ENCODE data around the gene LIPN. TPM values are rescaled to one million over a fixed set of nuclear protein-coding genes. Genes with fewer than 3 reads are reported as not detected.

LIPN gene
- total and polyA plus RNA-seq, 4 donors, result 0.30 TPM; not detected in 3

DNA sequence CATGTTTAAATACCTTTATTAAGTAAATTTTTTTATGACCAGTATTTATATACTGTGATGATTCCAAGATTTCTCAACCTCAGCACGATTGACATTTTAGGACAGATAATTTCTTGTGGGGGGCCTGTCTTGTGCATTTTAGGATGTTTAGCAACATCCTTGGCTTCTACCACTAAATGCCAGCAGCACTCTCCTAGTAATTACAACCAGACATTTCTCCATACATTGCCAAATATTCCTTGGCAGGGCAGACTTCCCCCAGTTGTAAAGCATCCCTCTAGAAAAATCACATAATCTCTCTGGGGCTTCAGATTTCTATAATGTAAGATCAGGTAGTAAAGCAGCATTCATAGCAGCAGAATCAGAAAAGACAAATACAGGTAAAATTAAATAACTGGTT lies 34.9 kb downstream of the LIPN start:
- no peak overlapping the region for H3K27ac ChIP-seq (ENCODE audit: low read depth, low read length)
- no peaks in the 10 kb centered on the region for H3K27me3 ChIP-seq (ENCODE audit: control insufficient read depth, insufficient read depth, low read length)
- no peak overlapping the region for H3K4me3 ChIP-seq (ENCODE audit: low read depth, low read length)
- no CpG with 5 or more reads among the region's 1 CpG for WGBS (ENCODE audit: insufficient coverage)
- H3K36me3 ChIP-seq (ENCODE audit: control insufficient read depth, insufficient read depth, low read length), result no peaks in the 10 kb centered on the region
- no peaks in the 10 kb centered on the region for H3K9me3 ChIP-seq (ENCODE audit: control insufficient read depth, insufficient read depth, low read length)
- H3K4me1 ChIP-seq (ENCODE audit: control insufficient read depth, insufficient read depth, low read length), result no peaks in the 10 kb centered on the region
- no peak for DNase-seq (ENCODE audit: low read depth in 4 of 6, low spot score in 6 of 6)

DNA sequence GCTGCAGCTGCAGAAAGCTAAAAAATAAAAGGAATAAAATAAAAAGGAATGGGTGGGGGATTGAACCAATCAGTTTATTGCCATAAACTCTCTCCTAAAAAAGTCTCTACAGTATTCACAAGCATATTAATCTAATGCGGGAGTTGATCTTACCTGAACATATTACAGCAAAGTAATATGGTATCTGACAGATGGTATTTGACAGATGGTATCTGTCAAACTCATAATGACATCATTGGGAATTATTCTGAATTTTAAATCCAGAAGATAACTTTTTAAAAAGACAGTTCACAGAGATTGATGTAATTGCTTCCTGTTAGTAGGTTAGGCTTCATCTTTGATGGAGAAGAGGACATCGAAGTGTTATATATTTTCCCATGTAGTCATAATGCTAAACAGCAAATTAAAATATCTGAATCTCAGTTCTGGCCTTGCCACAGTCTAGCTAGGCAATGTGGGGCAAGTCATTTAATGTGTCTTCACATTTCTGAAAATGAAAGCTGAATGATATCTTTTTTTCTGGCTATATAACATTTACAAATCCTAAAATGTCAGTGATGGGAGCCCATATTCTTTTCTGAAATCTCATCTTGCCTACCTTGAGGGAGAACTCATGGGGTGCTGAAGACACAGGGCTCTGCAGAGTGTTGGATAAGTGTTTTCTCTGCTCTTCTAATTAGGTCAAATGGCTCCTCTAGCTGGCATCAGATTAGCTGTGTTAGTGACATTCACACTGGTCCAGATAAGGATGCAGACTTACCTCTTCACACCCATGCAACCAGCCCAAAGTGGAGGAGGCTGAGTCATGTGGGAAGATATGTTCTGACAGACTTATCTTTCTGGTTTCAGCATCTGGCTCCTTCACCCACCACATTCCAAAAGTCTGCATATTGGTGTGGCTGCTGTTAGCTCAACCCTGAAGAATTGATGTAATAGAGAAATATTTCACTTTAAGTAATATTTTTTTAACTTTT lies 40.6 kb downstream of the LIPN start:
- no peaks in the 10 kb centered on the region for H3K9me3 ChIP-seq (ENCODE audit: control insufficient read depth, insufficient read depth, low read length)
- no peak overlapping the region for H3K27ac ChIP-seq (ENCODE audit: low read depth, low read length)
- no peak overlapping the region for H3K4me3 ChIP-seq (ENCODE audit: low read depth, low read length)
- H3K36me3 ChIP-seq (ENCODE audit: control insufficient read depth, insufficient read depth, low read length), result no peaks in the 10 kb centered on the region
- no peaks in the 10 kb centered on the region for H3K27me3 ChIP-seq (ENCODE audit: control insufficient read depth, insufficient read depth, low read length)
- WGBS (ENCODE audit: insufficient coverage), result no CpG with 5 or more reads among the region's 2 CpGs
- DNase-seq (ENCODE audit: low read depth in 4 of 6, low spot score in 6 of 6), result no peak
- no peaks in the 10 kb centered on the region for H3K4me1 ChIP-seq (ENCODE audit: control insufficient read depth, insufficient read depth, low read length)

DNA sequence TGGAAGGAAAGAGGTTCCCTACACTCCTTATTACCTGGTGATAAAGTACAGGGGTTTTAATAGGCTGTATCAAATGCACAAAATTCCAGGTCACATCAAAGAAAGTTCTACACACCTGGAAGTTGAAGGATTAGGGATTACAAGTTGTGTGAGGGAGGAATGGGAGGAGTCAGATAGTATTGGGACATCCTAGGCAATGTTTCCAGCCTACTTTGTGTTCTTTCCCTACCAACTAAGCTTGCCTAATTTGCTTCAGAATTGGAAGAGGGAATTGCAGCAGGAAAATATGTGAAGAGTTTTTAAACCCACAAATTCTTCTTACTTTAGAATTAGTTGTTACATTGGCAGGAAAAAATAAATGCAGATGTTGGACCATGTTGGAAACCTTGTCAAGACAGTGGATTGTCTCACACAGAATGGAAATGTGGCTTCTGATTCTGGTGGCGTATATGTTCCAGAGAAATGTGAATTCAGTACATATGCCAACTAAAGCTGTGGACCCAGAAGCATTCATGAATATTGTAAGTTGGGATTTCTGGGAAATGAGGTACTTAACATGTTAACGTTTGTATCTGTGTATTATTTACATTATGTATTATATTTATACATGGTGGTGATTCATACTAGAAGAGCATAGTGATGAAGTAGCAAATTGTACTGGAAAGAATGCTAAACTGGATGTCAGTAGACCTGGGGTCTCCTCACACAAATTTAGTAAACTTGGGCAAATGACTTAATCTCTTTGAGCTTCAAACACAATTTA lies 42.9 kb downstream of the LIPN start, which contains the start of gene LIPM:
TSS of gene LIPM (plus strand) at position 208 of the 763 bp plus-strand sequence. CDS start at position 375, 167 bp downstream.
- no peaks in the 10 kb centered on the region for H3K9me3 ChIP-seq (ENCODE audit: control insufficient read depth, insufficient read depth, low read length)
- H3K27me3 ChIP-seq (ENCODE audit: control insufficient read depth, insufficient read depth, low read length), result no peaks in the 10 kb centered on the region
- H3K27ac ChIP-seq (ENCODE audit: low read depth, low read length), result no peak within 1 kb of the TSS
- 80% methylated on average over 1 of the region's 2 CpGs for WGBS (ENCODE audit: insufficient coverage)
- no peak for DNase-seq (ENCODE audit: low read depth in 4 of 6, low spot score in 6 of 6)
- H3K4me1 ChIP-seq (ENCODE audit: control insufficient read depth, insufficient read depth, low read length), result no peaks in the 10 kb centered on the region
- H3K36me3 ChIP-seq (ENCODE audit: control insufficient read depth, insufficient read depth, low read length), result no peaks in the 10 kb centered on the region
- H3K4me3 ChIP-seq (ENCODE audit: low read depth, low read length), result no peak within 1 kb of the TSS

DNA sequence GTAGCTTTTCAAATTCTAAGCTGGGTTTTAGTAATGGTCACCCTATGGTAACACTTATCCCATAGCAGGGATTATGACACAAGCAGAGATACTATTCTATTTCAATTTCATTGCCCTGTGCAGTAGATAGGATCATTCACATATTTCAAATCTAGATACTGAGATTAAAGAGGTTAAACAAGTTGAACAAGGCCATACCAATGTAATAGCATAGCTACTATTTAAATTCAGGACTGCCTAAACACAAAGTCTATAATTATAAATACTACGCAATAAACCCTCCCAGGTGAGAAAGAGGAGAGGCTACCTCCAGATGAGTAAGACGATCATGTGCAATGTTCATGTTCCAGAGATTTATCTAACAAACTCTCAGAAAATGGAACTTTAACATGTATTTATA lies 43.8 kb downstream of the LIPN start:
- no CpG with 5 or more reads among the region's 2 CpGs for WGBS (ENCODE audit: insufficient coverage)
- Histone ChIP-seq H3K27ac (ENCODE audit: low read depth, low read length) (no peak overlapping the region), H3K4me3 (ENCODE audit: low read depth, low read length) (no peak overlapping the region), H3K27me3 (ENCODE audit: control insufficient read depth, insufficient read depth, low read length) (no peaks in the 10 kb centered on the region), H3K4me1 (ENCODE audit: control insufficient read depth, insufficient read depth, low read length) (no peaks in the 10 kb centered on the region), H3K36me3 (ENCODE audit: control insufficient read depth, insufficient read depth, low read length) (no peaks in the 10 kb centered on the region), H3K9me3 (ENCODE audit: control insufficient read depth, insufficient read depth, low read length) (no peaks in the 10 kb centered on the region)
- DNase-seq (ENCODE audit: low read depth in 4 of 6, low spot score in 6 of 6), result no peak

DNA sequence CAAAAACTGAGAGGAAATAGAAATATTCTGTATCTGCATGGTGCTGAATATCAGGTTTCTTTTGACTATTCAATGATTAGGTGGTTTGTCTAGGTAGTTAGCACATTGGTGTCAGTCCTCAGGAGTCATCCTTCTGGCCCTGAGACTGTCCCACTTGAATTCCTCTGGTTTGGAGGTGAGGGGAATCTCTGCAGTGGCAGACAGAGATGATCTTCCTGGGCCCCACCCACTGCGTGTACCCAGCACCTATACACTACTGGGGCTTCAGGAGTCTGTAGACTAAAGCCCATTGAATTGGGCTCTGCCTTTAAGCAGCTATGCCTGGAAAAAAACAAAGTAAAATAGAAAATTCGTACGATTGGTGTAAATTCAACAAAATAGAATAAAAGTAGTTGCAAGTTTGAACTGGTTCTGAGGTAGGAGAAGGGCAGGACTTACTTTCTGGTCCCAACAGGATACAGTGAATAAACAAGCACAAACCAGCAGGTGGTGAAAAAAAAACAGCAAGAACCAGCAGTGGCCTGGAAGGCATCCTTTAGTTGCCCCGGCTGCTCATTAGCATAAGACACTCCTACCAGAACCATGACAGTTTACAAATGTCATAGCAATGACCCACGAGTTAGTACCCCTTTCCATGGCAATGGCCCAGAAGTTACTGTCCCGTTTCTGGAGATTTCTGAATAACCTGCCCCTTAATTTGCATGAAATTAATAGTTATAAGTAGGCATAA lies 44.4 kb downstream of the LIPN start:
- Histone ChIP-seq H3K4me1 (ENCODE audit: control insufficient read depth, insufficient read depth, low read length) (no peaks in the 10 kb centered on the region), H3K36me3 (ENCODE audit: control insufficient read depth, insufficient read depth, low read length) (no peaks in the 10 kb centered on the region), H3K27ac (ENCODE audit: low read depth, low read length) (no peak overlapping the region), H3K9me3 (ENCODE audit: control insufficient read depth, insufficient read depth, low read length) (no peaks in the 10 kb centered on the region), H3K4me3 (ENCODE audit: low read depth, low read length) (no peak overlapping the region), H3K27me3 (ENCODE audit: control insufficient read depth, insufficient read depth, low read length) (no peaks in the 10 kb centered on the region)
- DNase-seq (ENCODE audit: low read depth in 4 of 6, low spot score in 6 of 6), result no peak
- WGBS (ENCODE audit: insufficient coverage), result 44% methylated on average over 3 of the region's 6 CpGs

DNA sequence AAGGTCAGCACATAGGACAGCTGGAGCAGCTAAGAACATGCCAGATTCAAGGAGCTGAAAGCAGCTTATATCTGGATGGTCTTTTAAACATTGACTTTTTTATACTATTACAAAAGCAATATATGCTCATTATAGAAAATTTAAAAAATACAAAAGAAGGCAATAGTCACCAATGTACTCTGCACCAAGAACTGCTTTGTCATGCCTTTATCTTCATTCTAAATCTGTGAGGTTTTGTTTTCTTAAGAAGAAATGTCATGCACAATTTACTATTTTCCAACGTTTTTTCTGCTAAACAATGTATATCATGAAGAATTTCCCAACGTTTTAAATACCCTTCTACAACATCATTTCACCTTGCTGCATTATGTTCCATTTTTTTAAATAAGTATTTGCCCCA lies 45.5 kb downstream of the LIPN start:
- Histone ChIP-seq H3K4me1 (ENCODE audit: control insufficient read depth, insufficient read depth, low read length) (no peaks in the 10 kb centered on the region), H3K9me3 (ENCODE audit: control insufficient read depth, insufficient read depth, low read length) (no peaks in the 10 kb centered on the region), H3K27ac (ENCODE audit: low read depth, low read length) (no peak overlapping the region), H3K4me3 (ENCODE audit: low read depth, low read length) (no peak overlapping the region), H3K27me3 (ENCODE audit: control insufficient read depth, insufficient read depth, low read length) (no peaks in the 10 kb centered on the region), H3K36me3 (ENCODE audit: control insufficient read depth, insufficient read depth, low read length) (no peaks in the 10 kb centered on the region)
- no CpG with 5 or more reads among the region's 2 CpGs for WGBS (ENCODE audit: insufficient coverage)
- DNase-seq (ENCODE audit: low read depth in 4 of 6, low spot score in 6 of 6), result no peak

DNA sequence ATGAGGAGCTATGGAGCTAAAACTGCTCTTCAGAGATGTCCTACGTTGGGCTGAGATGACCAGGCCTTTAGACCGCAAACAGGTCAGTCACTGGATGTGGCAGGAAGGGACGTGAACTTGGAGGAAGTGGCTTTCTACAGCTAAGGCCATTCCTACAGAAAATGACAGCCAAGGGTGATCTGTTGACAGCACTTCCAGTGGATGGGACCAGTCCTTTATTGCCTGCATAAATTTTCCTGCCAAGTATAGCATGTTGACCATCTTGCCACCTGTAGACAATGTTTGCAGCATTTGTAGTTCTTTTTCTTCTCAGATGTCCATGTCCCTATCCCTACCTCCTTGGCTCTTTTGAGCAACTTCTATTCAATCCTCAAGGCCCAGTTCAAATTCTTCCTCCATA lies 46.1 kb downstream of the LIPN start:
- WGBS (ENCODE audit: insufficient coverage), result 97% methylated on average over 3 of the region's 3 CpGs
- H3K4me3 ChIP-seq (ENCODE audit: low read depth, low read length), result no peak overlapping the region
- H3K9me3 ChIP-seq (ENCODE audit: control insufficient read depth, insufficient read depth, low read length), result no peaks in the 10 kb centered on the region
- H3K36me3 ChIP-seq (ENCODE audit: control insufficient read depth, insufficient read depth, low read length), result no peaks in the 10 kb centered on the region
- no peak overlapping the region for H3K27ac ChIP-seq (ENCODE audit: low read depth, low read length)
- H3K4me1 ChIP-seq (ENCODE audit: control insufficient read depth, insufficient read depth, low read length), result no peaks in the 10 kb centered on the region
- no peak for DNase-seq (ENCODE audit: low read depth in 4 of 6, low spot score in 6 of 6)
- H3K27me3 ChIP-seq (ENCODE audit: control insufficient read depth, insufficient read depth, low read length), result no peaks in the 10 kb centered on the region

DNA sequence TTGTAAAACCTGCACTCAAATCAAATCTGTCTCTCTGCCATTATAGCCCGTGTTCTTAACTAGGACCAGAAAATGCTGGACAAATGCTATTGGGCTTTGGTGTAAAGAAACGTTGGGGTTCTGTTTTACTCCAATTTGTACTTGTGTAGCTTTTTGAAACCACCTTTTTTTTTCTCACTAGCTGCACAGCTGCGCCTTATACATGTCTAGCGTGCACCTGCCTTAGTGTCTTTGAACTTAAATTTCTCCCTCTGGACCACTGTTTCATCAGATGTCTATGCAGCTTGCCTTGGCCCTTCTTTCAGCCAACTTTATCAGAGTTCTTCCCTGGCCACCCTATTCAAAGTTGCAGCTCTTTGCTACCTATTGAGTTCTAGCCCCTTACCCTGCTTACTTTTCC lies 49.8 kb downstream of the LIPN start:
- no peak overlapping the region for H3K27ac ChIP-seq (ENCODE audit: low read depth, low read length)

DNA sequence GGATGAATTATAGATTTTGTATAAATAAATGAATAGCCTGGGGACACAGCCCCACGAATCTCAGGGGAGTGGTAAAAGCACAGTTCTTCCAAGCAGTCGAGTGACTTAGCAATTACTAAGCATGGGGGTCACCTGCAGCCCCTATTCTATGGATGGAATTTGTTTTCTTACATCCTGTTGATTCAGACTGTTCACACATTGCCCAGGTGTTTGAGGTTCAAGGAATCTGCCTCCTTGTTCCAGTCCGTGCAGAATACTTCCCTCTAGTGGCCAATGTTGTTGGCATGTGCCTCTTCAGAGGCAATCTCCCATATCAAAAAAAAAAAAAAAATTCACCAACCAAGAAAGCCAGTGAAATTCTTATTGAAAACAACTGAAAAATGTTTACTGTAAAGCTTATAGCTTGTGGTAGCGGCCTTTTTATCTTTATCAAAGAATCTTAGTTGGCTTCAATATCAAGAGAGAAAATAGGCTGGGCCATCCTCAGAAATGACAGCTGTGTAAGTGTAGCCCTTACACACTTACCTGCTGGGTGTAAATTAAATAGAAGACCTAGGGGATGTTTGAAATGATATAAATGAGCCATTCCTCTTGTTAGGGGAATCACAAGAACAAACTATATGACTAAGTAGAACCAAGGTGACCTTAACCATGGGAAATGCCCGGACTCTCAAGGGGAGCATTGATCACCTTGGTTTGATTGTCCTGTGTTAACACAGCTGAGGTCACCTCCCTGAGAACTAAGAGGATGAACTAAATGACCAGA lies 50.6 kb downstream of the LIPN start:
- no peak overlapping the region for H3K4me3 ChIP-seq (ENCODE audit: low read depth, low read length)
- 46% methylated on average over 3 of the region's 5 CpGs for WGBS (ENCODE audit: insufficient coverage)
- H3K4me1 ChIP-seq (ENCODE audit: control insufficient read depth, insufficient read depth, low read length), result no peaks in the 10 kb centered on the region
- H3K27ac ChIP-seq (ENCODE audit: low read depth, low read length), result no peak overlapping the region
- no peaks in the 10 kb centered on the region for H3K9me3 ChIP-seq (ENCODE audit: control insufficient read depth, insufficient read depth, low read length)
- no peaks in the 10 kb centered on the region for H3K36me3 ChIP-seq (ENCODE audit: control insufficient read depth, insufficient read depth, low read length)
- DNase-seq (ENCODE audit: low read depth in 4 of 6, low spot score in 6 of 6), result peak in 2 of 6 donors; percentile 28 to 49
- no peaks in the 10 kb centered on the region for H3K27me3 ChIP-seq (ENCODE audit: control insufficient read depth, insufficient read depth, low read length)

More for the DNA sequence above, 49.8 kb downstream of the LIPN start:
- Histone ChIP-seq H3K9me3 (ENCODE audit: control insufficient read depth, insufficient read depth, low read length) (no peaks in the 10 kb centered on the region), H3K4me1 (ENCODE audit: control insufficient read depth, insufficient read depth, low read length) (no peaks in the 10 kb centered on the region), H3K4me3 (ENCODE audit: low read depth, low read length) (no peak overlapping the region), H3K36me3 (ENCODE audit: control insufficient read depth, insufficient read depth, low read length) (no peaks in the 10 kb centered on the region), H3K27me3 (ENCODE audit: control insufficient read depth, insufficient read depth, low read length) (no peaks in the 10 kb centered on the region)
- 86% methylated on average over 2 of the region's 4 CpGs for WGBS (ENCODE audit: insufficient coverage)
- no peak for DNase-seq (ENCODE audit: low read depth in 4 of 6, low spot score in 6 of 6)
